Neutrophil (primary cell): Measurements from ENCODE around the gene BDNF.

ENCODE experiments used
- H3K27ac ChIP-seq: fragments of 200-600 bp; sonication (generic); 2 replicates; pipeline ENCODE4 v1.5.1; 2016; ENCODE audit warnings: mild to moderate bottlenecking, moderate library complexity
- H3K27me3 ChIP-seq: fragments of 200-600 bp; sonication (generic); 2 replicates; pipeline ENCODE4 v1.6.0; 2016; ENCODE audit warnings: mild to moderate bottlenecking
- H3K36me3 ChIP-seq: fragments of 200-600 bp; sonication (generic); 2 replicates; pipeline ENCODE4 v1.5.1; 2017
- H3K4me1 ChIP-seq, 2 experiments: fragments of 200-600 bp in 1 of 2; sonication (generic) in 1 of 2; 1 replicate in 1 of 2; 2 replicates in 1 of 2; pipeline versions ENCODE4 v1.5.1 to v1.6.1; 2013 to 2016; ENCODE audit warnings: low read depth in 1 of 2, low read length in 1 of 2, mild to moderate bottlenecking in 1 of 2, moderate library complexity in 1 of 2; ENCODE audit not compliant: control insufficient read depth in 1 of 2, insufficient read depth in 1 of 2
- H3K4me3 ChIP-seq, 2 experiments: fragments of 200-600 bp in 1 of 2; sonication (generic) in 1 of 2; 1 replicate in 1 of 2; 2 replicates in 1 of 2; pipeline ENCODE4 v1.5.1; 2013 to 2016; ENCODE audit warnings: low read depth in 1 of 2, low read length in 1 of 2, mild to moderate bottlenecking in 1 of 2, moderate library complexity in 1 of 2
- H3K9me3 ChIP-seq: fragments of 200-600 bp; sonication (generic); 2 replicates; pipeline ENCODE4 v1.5.1; 2016
- TF ChIP-seq, protein P1 (sequence below): fragments of 200-600 bp; sonication (generic); IDR thresholded peaks from 2 replicates; pipeline ENCODE4 v1.5.1; 2016; ENCODE audit warnings: antibody characterized with exemption

BDNF gene

DNA sequence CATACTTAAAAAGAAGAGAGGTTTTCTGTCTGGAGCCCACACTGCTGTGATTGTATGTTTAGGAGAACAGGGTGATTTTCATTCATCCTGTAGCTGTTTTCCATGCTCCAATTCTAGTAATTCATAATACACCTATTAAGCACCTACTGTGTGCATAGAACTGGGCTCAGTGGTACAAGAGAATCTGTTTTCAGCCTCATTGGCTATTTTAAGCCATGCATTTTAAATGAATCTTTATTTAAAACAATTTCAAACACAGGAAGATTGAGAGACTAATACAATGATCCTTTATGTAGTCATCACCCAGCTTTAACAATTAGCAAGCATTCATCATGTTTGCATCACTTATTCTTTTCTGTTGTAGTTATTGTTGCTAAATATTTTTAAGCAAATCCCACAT lies 86.2 kb downstream of the BDNF start:
- Histone ChIP-seq H3K27me3 (no peaks in the 10 kb centered on the region), H3K4me1 (no peaks in the 10 kb centered on the region), H3K36me3 (no peaks in the 10 kb centered on the region), H3K27ac (no peak overlapping the region), H3K4me3 (no peak overlapping the region), H3K9me3 (no peaks in the 10 kb centered on the region)
- TF ChIP-seq, protein P1, sequence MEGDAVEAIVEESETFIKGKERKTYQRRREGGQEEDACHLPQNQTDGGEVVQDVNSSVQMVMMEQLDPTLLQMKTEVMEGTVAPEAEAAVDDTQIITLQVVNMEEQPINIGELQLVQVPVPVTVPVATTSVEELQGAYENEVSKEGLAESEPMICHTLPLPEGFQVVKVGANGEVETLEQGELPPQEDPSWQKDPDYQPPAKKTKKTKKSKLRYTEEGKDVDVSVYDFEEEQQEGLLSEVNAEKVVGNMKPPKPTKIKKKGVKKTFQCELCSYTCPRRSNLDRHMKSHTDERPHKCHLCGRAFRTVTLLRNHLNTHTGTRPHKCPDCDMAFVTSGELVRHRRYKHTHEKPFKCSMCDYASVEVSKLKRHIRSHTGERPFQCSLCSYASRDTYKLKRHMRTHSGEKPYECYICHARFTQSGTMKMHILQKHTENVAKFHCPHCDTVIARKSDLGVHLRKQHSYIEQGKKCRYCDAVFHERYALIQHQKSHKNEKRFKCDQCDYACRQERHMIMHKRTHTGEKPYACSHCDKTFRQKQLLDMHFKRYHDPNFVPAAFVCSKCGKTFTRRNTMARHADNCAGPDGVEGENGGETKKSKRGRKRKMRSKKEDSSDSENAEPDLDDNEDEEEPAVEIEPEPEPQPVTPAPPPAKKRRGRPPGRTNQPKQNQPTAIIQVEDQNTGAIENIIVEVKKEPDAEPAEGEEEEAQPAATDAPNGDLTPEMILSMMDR, result no peak

DNA sequence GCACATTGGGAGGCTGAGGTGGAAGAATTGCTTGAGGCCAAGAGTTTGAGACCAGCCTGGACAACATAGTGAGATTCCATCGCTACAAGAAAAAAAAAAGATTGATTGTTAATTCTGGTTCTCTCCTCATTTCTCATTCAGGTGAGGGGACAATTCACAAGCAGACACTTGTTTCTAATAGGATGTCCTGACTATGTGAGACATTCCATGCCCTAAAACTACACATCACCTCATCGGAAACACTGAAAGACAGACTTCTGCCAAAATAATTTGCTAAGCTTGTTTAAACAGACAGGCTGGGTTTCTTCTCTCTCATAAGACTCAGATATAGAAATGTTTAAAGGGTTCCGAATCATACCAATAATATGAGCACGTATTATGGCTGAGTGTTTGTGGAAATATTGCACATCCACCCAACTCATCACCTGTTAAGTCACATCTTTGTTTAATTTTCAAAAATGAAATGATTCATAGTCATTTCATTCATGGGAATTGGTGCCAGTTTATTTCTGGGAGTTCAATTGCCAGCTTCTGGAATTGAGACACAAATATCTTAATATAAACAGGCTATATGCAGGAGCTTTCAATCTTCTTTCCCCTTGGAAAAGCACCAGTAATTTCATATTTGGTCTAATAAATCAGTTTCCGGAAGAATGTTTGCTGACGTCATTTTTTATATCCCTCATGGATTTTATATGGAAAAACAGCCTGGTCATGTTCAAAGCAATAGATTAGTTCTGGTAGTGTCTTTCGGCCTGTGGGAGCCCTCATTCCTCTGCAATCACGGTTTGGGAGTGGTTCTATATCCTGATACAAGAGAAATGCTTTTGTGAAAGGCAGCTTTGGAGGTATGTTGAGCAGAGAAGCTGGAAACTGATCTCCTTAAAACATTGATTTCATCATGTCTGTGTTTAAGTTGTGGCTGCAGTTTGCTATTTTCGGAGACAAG lies 87.0 kb downstream of the BDNF start:
- TF ChIP-seq, protein P1, result no peak
- no peak overlapping the region for H3K27ac ChIP-seq
- H3K4me1 ChIP-seq, result no peaks in the 10 kb centered on the region
- H3K4me3 ChIP-seq, result no peak overlapping the region
- H3K27me3 ChIP-seq, result no peaks in the 10 kb centered on the region
- no peaks in the 10 kb centered on the region for H3K36me3 ChIP-seq
- no peaks in the 10 kb centered on the region for H3K9me3 ChIP-seq

DNA sequence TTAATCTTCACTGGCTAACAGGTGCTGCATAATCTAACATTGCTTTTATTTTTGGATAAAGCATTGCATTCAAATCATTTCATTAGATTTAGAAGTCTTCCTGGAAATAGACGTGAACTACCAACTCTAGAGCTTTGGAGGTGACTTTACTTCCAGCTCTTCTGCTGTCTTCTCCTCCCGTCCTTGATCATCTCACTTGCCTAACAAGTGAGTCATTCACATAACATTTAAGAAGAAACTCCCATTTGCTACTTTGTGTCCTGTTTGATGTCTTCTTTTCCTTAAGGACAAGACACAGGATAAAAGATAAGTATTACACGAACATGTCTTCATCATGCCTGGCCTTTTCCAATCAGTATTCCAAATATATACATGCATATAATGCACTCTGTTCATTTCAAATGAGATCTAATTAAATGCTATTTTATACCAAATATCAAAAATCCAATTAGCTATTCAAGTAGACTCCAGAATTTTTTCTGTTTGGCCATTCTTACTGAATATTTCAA lies 88.3 kb downstream of the BDNF start:
- no peaks in the 10 kb centered on the region for H3K27me3 ChIP-seq
- H3K4me1 ChIP-seq, result no peaks in the 10 kb centered on the region
- H3K27ac ChIP-seq, result no peak overlapping the region
- no peak overlapping the region for H3K4me3 ChIP-seq
- H3K9me3 ChIP-seq, result no peaks in the 10 kb centered on the region
- no peaks in the 10 kb centered on the region for H3K36me3 ChIP-seq
- TF ChIP-seq, protein P1, result no peak

DNA sequence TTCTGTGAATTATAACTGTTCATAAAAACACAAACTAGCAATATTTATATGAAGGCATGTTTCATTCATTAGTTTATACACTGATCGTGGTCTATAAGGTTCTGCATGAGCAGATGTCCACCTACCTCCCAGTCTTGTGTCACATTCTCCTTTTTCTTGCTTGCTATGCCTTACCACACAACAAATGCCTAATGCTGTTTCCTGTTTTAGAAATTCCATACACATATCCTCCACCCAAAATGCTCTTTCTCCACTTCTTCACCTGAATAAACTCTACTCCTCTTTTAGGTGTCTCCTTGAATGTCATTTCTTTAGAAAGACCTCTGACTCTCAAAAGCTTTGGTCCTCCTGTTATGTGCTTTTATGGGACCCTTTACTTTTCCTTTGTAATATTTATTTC lies 88.9 kb downstream of the BDNF start:
- H3K36me3 ChIP-seq, result no peaks in the 10 kb centered on the region
- H3K4me3 ChIP-seq, result no peak overlapping the region
- H3K27ac ChIP-seq, result no peak overlapping the region
- no peaks in the 10 kb centered on the region for H3K4me1 ChIP-seq
- TF ChIP-seq, protein P1, result no peak
- no peaks in the 10 kb centered on the region for H3K9me3 ChIP-seq
- no peaks in the 10 kb centered on the region for H3K27me3 ChIP-seq

DNA sequence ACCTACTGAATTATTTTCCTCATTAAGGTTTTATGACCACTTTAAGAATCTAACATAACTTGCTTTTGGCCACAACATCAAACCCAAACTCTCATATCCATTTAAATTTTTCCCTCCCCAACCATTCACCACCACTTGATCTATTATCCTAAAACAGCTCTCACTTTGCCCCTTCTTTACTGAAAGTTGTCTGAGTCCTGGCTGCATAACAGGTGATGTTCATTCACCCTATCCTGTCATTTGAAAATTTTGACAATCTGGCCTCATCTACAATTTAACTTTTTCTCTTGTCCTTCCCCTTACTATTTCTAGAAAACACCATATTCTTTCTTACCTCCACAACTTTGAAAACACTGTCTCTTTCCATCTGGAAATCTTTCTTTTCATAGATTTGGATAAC lies 89.3 kb downstream of the BDNF start:
- Histone ChIP-seq H3K4me1 (no peaks in the 10 kb centered on the region), H3K27ac (no peak overlapping the region), H3K4me3 (no peak overlapping the region), H3K9me3 (no peaks in the 10 kb centered on the region), H3K36me3 (no peaks in the 10 kb centered on the region), H3K27me3 (no peaks in the 10 kb centered on the region)
- TF ChIP-seq, protein P1, result no peak
